ENCODE data around the gene HOXB5. TPM values are rescaled to one million over a fixed set of nuclear protein-coding genes. Genes with fewer than 3 reads are reported as not detected.

The HOXB5 gene
- total and polyA plus RNA-seq, 11 donors, result 0.04 to 1.0 (median 0.17) TPM; not detected in 6

GRCh38 chr17:48596000-48596734, 2.6 kb upstream of the HOXB5 start:
- peak overlapping the region in 8 of 12 donors; percentile 3 to 54 (median 48) for H3K4me3 ChIP-seq
- peak in 1 of 4 donors; percentile 43 for ATAC-seq

GRCh38 chr17:48595278-48595999, 1.9 kb upstream of the HOXB5 start:
- intact Hi-C loops (cut with DNase I), result loop anchor here in 1 of 10 donors (5.0 kb wide), 1 partner anchor 258 kb away; no protein-coding TSS in a partner anchor

More at GRCh38 chr17:48596000-48596734, 2.6 kb upstream of the HOXB5 start:
- Histone ChIP-seq H3K27me3 (peaks cover 74 to 100% (median 98%) of the 10 kb centered on the region in 9 donors), H3K9me3 (no peaks in the 10 kb centered on the region), H3K4me1 (peaks cover 0 to 47% (median 20%) of the 10 kb centered on the region in 12 donors), H3K36me3 (no peaks in the 10 kb centered on the region), H3K27ac (peak overlapping the region in 2 of 12 donors; percentile 1 to 97)
- no peak for DNase-seq
- TF ChIP-seq POLR2A (IDR thresholded peaks at IDR 0.05), result no peak
- no peak for TF ChIP-seq CTCF (IDR thresholded peaks at IDR 0.05)
- intact Hi-C loops (cut with DNase I), result loop anchor here in 1 of 10 donors (5.0 kb wide), 1 partner anchor 259 kb away; no protein-coding TSS in a partner anchor
- WGBS, 4 donors, result 5 to 7% (median 6%) methylated on average over 46 to 54 of the region's 54 CpGs

GRCh38 chr17:48594538-48595277, 1.1 kb upstream of the HOXB5 start:
- Histone ChIP-seq H3K27ac (peak overlapping the region in 1 of 12 donors; percentile 97), H3K9me3 (no peaks in the 10 kb centered on the region), H3K36me3 (no peaks in the 10 kb centered on the region), H3K4me1 (peaks cover 0 to 47% (median 20%) of the 10 kb centered on the region in 12 donors), H3K27me3 (peaks cover 68 to 100% (median 98%) of the 10 kb centered on the region in 9 donors), H3K4me3 (no peak overlapping the region)
- no peak for TF ChIP-seq POLR2A (IDR thresholded peaks at IDR 0.05)
- TF ChIP-seq CTCF (IDR thresholded peaks at IDR 0.05), result no peak
- DNase-seq (no peak), ATAC-seq (no peak)
- intact Hi-C loops (cut with DNase I), result loop anchor here in 4 of 10 donors (5.0 kb wide), 3 partner anchors 242 to 257 kb away; no protein-coding TSS in a partner anchor
- 27 to 44% (median 34%) methylated on average over 24 to 25 of the region's 25 CpGs for WGBS, 4 donors

More at GRCh38 chr17:48595278-48595999, 1.9 kb upstream of the HOXB5 start:
- peaks cover 0 to 47% (median 20%) of the 10 kb centered on the region in 12 donors for H3K4me1 ChIP-seq
- H3K27me3 ChIP-seq, result peaks cover 75 to 100% (median 98%) of the 10 kb centered on the region in 9 donors
- ATAC-seq, result no peak
- no peak for DNase-seq
- no peak overlapping the region for H3K4me3 ChIP-seq
- H3K36me3 ChIP-seq, result no peaks in the 10 kb centered on the region
- WGBS, 4 donors, result 27 to 56% (median 34%) methylated on average over 25 of the region's 25 CpGs
- TF ChIP-seq POLR2A (IDR thresholded peaks at IDR 0.05) (no peak), CTCF (IDR thresholded peaks at IDR 0.05) (no peak)
- H3K27ac ChIP-seq, result peak overlapping the region in 1 of 12 donors; percentile 97
- H3K9me3 ChIP-seq, result no peaks in the 10 kb centered on the region
